K562 (cell line): ENCODE results near the gene ANKS1A. TPM values are rescaled to one million over a fixed set of nuclear protein-coding genes. Genes with fewer than 3 reads are reported as not detected.

Experiments
- ATAC-seq: fragments of 200-7000 bp; cut with Tn5 transposase; 3 replicates; pipeline ENCODE4 v1.9.1; 2020; ENCODE audit warnings: moderate library complexity
- BruUV-seq: library from RNA; stranded (reverse); fragments of 400-500 nt; replicated peaks from 2 replicates; lab custom pipeline; 2021; lab: Mats Ljungman, UMichigan
- CTCF ChIA-PET: fragments of 300-600 bp; formaldehyde crosslinking; extraction: SDS; loops from one replicate; lab custom pipeline; 2021; ENCODE audit warnings: low intra/inter-chr PET ratio; lab: Yijun Ruan, JAX
- POLR2A ChIA-PET: fragments of 300-600, 350-650 bp; sonication (Branson Sonifier 250); formaldehyde crosslinking; extraction: SDS; loops from one replicate; lab custom pipeline; 2021; ENCODE audit warnings: antibody characterized with exemption, inconsistent platforms; lab: Yijun Ruan, JAX
- DNase-seq, 4 experiments: peaks; one replicate each; pipeline versions ENCODE4 v3.0.0 to v3.0.0-alpha.2; 2011 to 2018; ENCODE audit warnings: low spot score in 3 of 4, mixed read lengths in 3 of 4; ENCODE audit errors: extremely low read depth in 1 of 4
- FAIRE-seq: peaks from 2 replicates; lab custom pipeline; 2011; peaks lifted over from hg19 to GRCh38; lab: Jason Lieb, UNC
- H2AFZ ChIP-seq: 2 replicates; pipeline ENCODE4 v1.6.0; 2011; ENCODE audit warnings: low read depth, low read length, control low read depth, inconsistent platforms
- H3K27ac ChIP-seq: fragments of 200-600 bp; 3 replicates; pipeline ENCODE4 v1.8.0; 2011; ENCODE audit warnings: low read depth, mild to moderate bottlenecking, control low read depth, inconsistent platforms, low read length, moderate library complexity, mixed read lengths; ENCODE audit errors: extremely low read depth
- H3K27me3 ChIP-seq, 2 experiments: fragments of 300-600 bp in 1 of 2; 2 replicates in 1 of 2; 3 replicates in 1 of 2; pipeline versions ENCODE4 v1.6.0 to v1.8.0; 2011; ENCODE audit warnings: inconsistent platforms in 2 of 2, low read length in 2 of 2, mild to moderate bottlenecking in 1 of 2, mixed read lengths in 1 of 2, moderate library complexity in 1 of 2; ENCODE audit not compliant: control insufficient read depth in 2 of 2, insufficient read depth in 2 of 2
- H3K36me3 ChIP-seq: fragments of 300-600 bp; 3 replicates; pipeline ENCODE4 v1.8.0; 2011; ENCODE audit warnings: mild to moderate bottlenecking, low read length, inconsistent platforms; ENCODE audit not compliant: control insufficient read depth, insufficient read depth
- H3K4me1 ChIP-seq, 2 experiments: fragments of 200-600 bp in 1 of 2; replicated peaks in 1 of 2; 2 replicates in 1 of 2; 3 replicates in 1 of 2; pipeline versions ENCODE4 v1.5.1 to v1.8.0; 2011; ENCODE audit warnings: inconsistent platforms in 2 of 2, low read length in 2 of 2, mild to moderate bottlenecking in 1 of 2, mixed read lengths in 1 of 2, moderate library complexity in 1 of 2; ENCODE audit not compliant: control insufficient read depth in 2 of 2, insufficient read depth in 2 of 2
- H3K4me2 ChIP-seq: 2 replicates; pipeline ENCODE4 v1.6.1; 2011; ENCODE audit warnings: low read length, control low read depth, inconsistent platforms, mixed read lengths; ENCODE audit not compliant: insufficient read depth
- H3K4me3 ChIP-seq: fragments of 200-600 bp; sonication (generic), shearing (Covaris generic); 2 replicates; pipeline ENCODE4 v1.5.1; 2016; ENCODE audit warnings: control low read depth, inconsistent platforms
- H3K79me2 ChIP-seq: fragments of 200-600 bp; 3 replicates; pipeline ENCODE4 v1.8.0; 2011; ENCODE audit warnings: low read length, inconsistent platforms; ENCODE audit not compliant: control insufficient read depth, insufficient read depth
- H3K9ac ChIP-seq, 2 experiments: 2 replicates each; pipeline versions ENCODE4 v1.6.0 to v1.6.1; 2011; ENCODE audit warnings: low read depth in 2 of 2, low read length in 2 of 2, control low read depth in 1 of 2, inconsistent platforms in 1 of 2, mild to moderate bottlenecking in 1 of 2, mixed read lengths in 1 of 2; ENCODE audit not compliant: insufficient read depth in 1 of 2
- H3K9me1 ChIP-seq: one replicate; pipeline ENCODE4 v1.6.0; 2011; ENCODE audit warnings: inconsistent platforms, mild to moderate bottlenecking, low read length, moderate library complexity; ENCODE audit not compliant: control insufficient read depth, insufficient read depth
- H3K9me3 ChIP-seq: replicated peaks from 2 replicates; pipeline ENCODE4 v1.5.1; 2011; ENCODE audit warnings: low read depth, low read length, inconsistent platforms; ENCODE audit not compliant: control insufficient read depth, insufficient read depth
- H4K20me1 ChIP-seq: replicated peaks from 2 replicates; pipeline ENCODE4 v1.6.1; 2011; ENCODE audit warnings: low read length, inconsistent platforms, mixed read lengths; ENCODE audit not compliant: control insufficient read depth, insufficient read depth
- BDP1 ChIP-seq: IDR thresholded peaks from 3 replicates; pipeline ENCODE4 v1.6.1; 2011; ENCODE audit not compliant: insufficient read length, insufficient read depth
- CREM ChIP-seq: IDR thresholded peaks from 2 replicates; pipeline ENCODE4 v1.6.1; 2014; ENCODE audit warnings: antibody characterized with exemption, low read depth
- E2F6 ChIP-seq, 2 experiments: IDR thresholded peaks; 2 replicates each; pipeline ENCODE4 v1.6.1; 2011; ENCODE audit warnings: borderline replicate concordance in 1 of 2, control low read depth in 1 of 2, low read depth in 1 of 2, low read length in 1 of 2, mild to moderate bottlenecking in 1 of 2, mixed read lengths in 1 of 2, moderate library complexity in 1 of 2; ENCODE audit not compliant: insufficient read depth in 1 of 2, insufficient read length in 1 of 2, poor library complexity in 1 of 2, severe bottlenecking in 1 of 2; ENCODE audit errors: extremely low read depth in 1 of 2
- ESRRB ChIP-seq: fragments of 250-450 bp; sonication (Bioruptor Pico); IDR thresholded peaks from 2 replicates; pipeline ENCODE4 v1.5.0; 2020; ENCODE audit warnings: mild to moderate bottlenecking, moderate library complexity, borderline replicate concordance
- ETV6 ChIP-seq, 3 experiments: fragments of 150-350 bp in 1 of 3; sonication (generic) in 1 of 3; formaldehyde crosslinking in 1 of 3; IDR thresholded peaks; 2 replicates each; pipeline versions ENCODE4 v1.6.1 to v1.8.0; 2014 to 2022; ENCODE audit warnings: borderline replicate concordance in 2 of 3, low read depth in 2 of 3, antibody characterized with exemption in 1 of 3, low read length in 1 of 3, mild to moderate bottlenecking in 1 of 3, missing genetic modification reagents in 1 of 3
- GTF2F1 ChIP-seq: IDR thresholded peaks from 2 replicates; pipeline ENCODE4 v1.6.1; 2011; ENCODE audit warnings: low read depth, low read length, improper control_type of control experiment
- KLF16 ChIP-seq: IDR thresholded peaks from 2 replicates; pipeline ENCODE4 v1.6.1; 2016; ENCODE audit warnings: antibody characterized with exemption
- NR0B1 ChIP-seq: fragments of 450-650 bp; IDR thresholded peaks from one replicate; pipeline ENCODE4 v1.6.1; 2018; ENCODE audit warnings: mild to moderate bottlenecking, moderate library complexity; ENCODE audit not compliant: partially characterized antibody
- PHF20 ChIP-seq: fragments of 450-650 bp; IDR thresholded peaks from 2 replicates; pipeline ENCODE4 v1.6.1; 2018; ENCODE audit not compliant: partially characterized antibody
- PPARD ChIP-seq: fragments of 250-450 bp; sonication (Bioruptor Pico); IDR thresholded peaks from 2 replicates; pipeline ENCODE4 v1.8.0; 2022; ENCODE audit warnings: inconsistent platforms, mild to moderate bottlenecking, moderate library complexity
- PURB ChIP-seq: sonication (generic); formaldehyde crosslinking; IDR thresholded peaks from 2 replicates; pipeline ENCODE4 v1.9.0; 2021; ENCODE audit warnings: low read depth, mild to moderate bottlenecking, missing genetic modification reagents
- RBM17 ChIP-seq: fragments of 200-400 bp; formaldehyde crosslinking; IDR thresholded peaks from 2 replicates; pipeline ENCODE4 v1.6.1; 2017; ENCODE audit warnings: low read depth, mild to moderate bottlenecking, low read length, borderline replicate concordance
- USF2 ChIP-seq: sonication (generic); formaldehyde crosslinking; IDR thresholded peaks from 2 replicates; pipeline ENCODE4 v1.5.0; 2020; ENCODE audit warnings: missing genetic modification reagents
- XRCC5 ChIP-seq: fragments of 200-400 bp; formaldehyde crosslinking; IDR thresholded peaks from 2 replicates; pipeline ENCODE4 v1.6.1; 2017; ENCODE audit warnings: low read depth, mild to moderate bottlenecking, low read length
- ZNF583 ChIP-seq: fragments of 250-450 bp; sonication (Bioruptor Pico); IDR thresholded peaks from 2 replicates; pipeline ENCODE4 v1.4.0; 2020
- WGBS: fragments of 100-300 bp; shearing (Covaris generic); methylation state at CpG from one replicate; pipeline ENCODE4 v1.1.6; 2016; ENCODE audit warnings: low coverage, mixed read lengths; ENCODE audit not compliant: insufficient coverage; ENCODE audit errors: missing lambda C conversion rate; 5-methylcytosine and 5-hydroxymethylcytosine counted together
- in situ Hi-C: fragments of 300-500 bp; cut with MboI; formaldehyde crosslinking; loops from 4 replicates; pipeline ENCODE4 v1.15.0; 2018; ENCODE audit warnings: inconsistent platforms, mixed read lengths
- intact Hi-C: fragments of 100-400 bp; cut with micrococcal nuclease; formaldehyde crosslinking; loops from 2 replicates; pipeline ENCODE4 v1.14.2; 2022
- polyA plus RNA-seq, 8 experiments: library from polyadenylated mRNA; depleted of rRNA in 4 of 8; stranded (reverse) in 5 of 8; unstranded in 3 of 8; fragments of >200 nt; fragmentation: Nextera tagmentation in 2 of 8; fragmentation: Illumina TruSeq in 1 of 8; extraction: Ambion mirVana in 2 of 8; extraction: Trizol in 1 of 8; gene quantifications; 2 replicates each; pipeline versions ENCODE4 v1.2.1 to v1.2.3, GENCODE V29; 2011 to 2014; ENCODE audit warnings: inconsistent platforms in 1 of 8, missing spikeins in 1 of 8
- total RNA-seq, 7 experiments: library from RNA; depleted of rRNA in 6 of 7; stranded (reverse); fragments of >200 nt in 6 of 7; fragmentation: Illumina TruSeq in 2 of 7; extraction: Trizol in 2 of 7; gene quantifications; 2 replicates each; pipeline versions ENCODE4 v1.2.1 to v1.2.3, GENCODE V29; 2011 to 2021; ENCODE audit warnings: low replicate concordance in 1 of 7
- TF ChIP-seq, protein P1 (sequence below): fragments of 450-650 bp; formaldehyde crosslinking; conservative IDR thresholded peaks from 2 replicates; pipeline ENCODE4 v1.4.0; 2022; ENCODE audit warnings: mild to moderate bottlenecking, missing genetic modification characterization
- TF ChIP-seq, protein P2 (sequence below), 2 experiments: fragments of 450-650 bp in 1 of 2; sonication (generic) in 1 of 2; formaldehyde crosslinking; conservative IDR thresholded peaks; 2 replicates each; pipeline versions ENCODE4 v1.4.0 to v1.8.1; 2020 to 2022; ENCODE audit warnings: mild to moderate bottlenecking in 1 of 2, missing genetic modification reagents in 1 of 2

Gene ANKS1A
- total and polyA plus RNA-seq, 9 of the 15 experiments (the other 6 are each of a cell fraction or from before 2014, with no cell fraction given), result 1.1 to 13.8 (median 5.3) TPM

DNA sequence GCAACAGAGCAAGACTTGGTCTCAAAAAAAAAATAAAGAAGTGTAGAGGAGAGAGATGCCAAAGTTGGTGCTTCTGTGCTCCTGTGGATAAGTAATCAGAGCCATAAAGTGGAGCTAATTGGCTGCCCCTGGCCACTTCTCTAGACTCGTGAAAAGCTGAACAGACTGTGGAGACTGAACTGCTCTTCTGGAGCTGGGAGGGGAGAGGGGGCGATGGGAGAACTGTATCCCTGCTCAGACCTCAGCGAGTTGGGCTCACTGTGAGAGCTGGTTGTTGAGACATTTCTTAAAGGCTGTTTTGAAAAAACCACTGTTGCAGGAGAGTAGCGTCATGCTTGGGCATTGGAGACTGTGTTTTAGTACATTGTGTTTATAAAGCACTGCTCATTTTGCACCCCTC, 126.4 kb downstream of the ANKS1A start:
- Histone ChIP-seq H3K27me3 (no peaks in the 10 kb centered on the region), H3K27ac (no peak overlapping the region), H3K79me2 (no peaks in the 10 kb centered on the region), H3K9me1 (no peaks in the 10 kb centered on the region), H3K9ac (no peak overlapping the region), H2AFZ (no peak overlapping the region), H3K4me1 (peaks cover 7 to 8% of the 10 kb centered on the region in 2 experiments; a peak in 3 of 5 replicates), H3K4me2 (no peak overlapping the region), H4K20me1 (no peaks in the 10 kb centered on the region), H3K9me3 (no peaks in the 10 kb centered on the region), H3K4me3 (no peak overlapping the region), H3K36me3 (peaks cover 11% of the 10 kb centered on the region; the same call in 1 of the 3 replicates)
- DNase-seq (no peak), FAIRE-seq (no peak), ATAC-seq (no peak)
- in situ Hi-C loops (no loop called here), intact Hi-C loops (no loop called here)
- POLR2A ChIA-PET, result interaction anchor here (0.6 to 1.3 kb wide), 5 partner anchors 8 to 1767 kb away, joined by 3 to 4 read pairs (median 3); no protein-coding TSS in a partner anchor
- 41% methylated on average over 4 of the region's 4 CpGs for WGBS
- BruUV-seq, result no TSS peak
- CTCF ChIA-PET, result no interaction called here
- TF ChIP-seq, protein P1, sequence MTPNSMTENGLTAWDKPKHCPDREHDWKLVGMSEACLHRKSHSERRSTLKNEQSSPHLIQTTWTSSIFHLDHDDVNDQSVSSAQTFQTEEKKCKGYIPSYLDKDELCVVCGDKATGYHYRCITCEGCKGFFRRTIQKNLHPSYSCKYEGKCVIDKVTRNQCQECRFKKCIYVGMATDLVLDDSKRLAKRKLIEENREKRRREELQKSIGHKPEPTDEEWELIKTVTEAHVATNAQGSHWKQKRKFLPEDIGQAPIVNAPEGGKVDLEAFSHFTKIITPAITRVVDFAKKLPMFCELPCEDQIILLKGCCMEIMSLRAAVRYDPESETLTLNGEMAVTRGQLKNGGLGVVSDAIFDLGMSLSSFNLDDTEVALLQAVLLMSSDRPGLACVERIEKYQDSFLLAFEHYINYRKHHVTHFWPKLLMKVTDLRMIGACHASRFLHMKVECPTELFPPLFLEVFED, result no peak
- TF ChIP-seq NR0B1 (no peak), ZNF583 (CRISPR knock-in tag) (no peak), CREM (no peak), PHF20 (no peak), PPARD (CRISPR knock-in tag) (no peak), PURB (CRISPR knock-in tag) (no peak), BDP1 (no peak), GTF2F1 (no peak), ESRRB (CRISPR knock-in tag) (no peak), RBM17 (no peak), E2F6 (IDR thresholded peaks at IDR 0.05; ENCODE audit: borderline replicate concordance in 1 of 2, extremely low read depth in 1 of 2, insufficient read depth in 1 of 2, insufficient read length in 1 of 2, low read depth in 1 of 2, low read length in 1 of 2, poor library complexity in 1 of 2, severe bottlenecking in 1 of 2) (no peak), XRCC5 (no peak), KLF16 (no peak), ETV6 (IDR thresholded peaks at IDR 0.05; ENCODE audit: borderline replicate concordance in 1 of 2, low read depth in 2 of 2, low read length in 1 of 2) (no peak), ETV6 (CRISPR knock-in tag; IDR thresholded peaks at IDR 0.05; ENCODE audit: borderline replicate concordance) (no peak), USF2 (CRISPR knock-in tag) (no peak)
- TF ChIP-seq, protein P2, sequence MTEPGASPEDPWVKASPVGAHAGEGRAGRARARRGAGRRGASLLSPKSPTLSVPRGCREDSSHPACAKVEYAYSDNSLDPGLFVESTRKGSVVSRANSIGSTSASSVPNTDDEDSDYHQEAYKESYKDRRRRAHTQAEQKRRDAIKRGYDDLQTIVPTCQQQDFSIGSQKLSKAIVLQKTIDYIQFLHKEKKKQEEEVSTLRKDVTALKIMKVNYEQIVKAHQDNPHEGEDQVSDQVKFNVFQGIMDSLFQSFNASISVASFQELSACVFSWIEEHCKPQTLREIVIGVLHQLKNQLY (CRISPR knock-in tag; conservative IDR thresholded peaks at IDR 0.05), result no peak
